MM.1S (cell line): Measurements from ENCODE around the gene ATP6V1G2.
A peak's percentile ranks its signal among the peaks of the same experiment; 100 is the strongest.

Experiments
- CTCF ChIP-seq: fragments of 300-600 bp; sonication (generic); IDR thresholded peaks from 2 replicates; pipeline ENCODE4 v1.5.1; 2016; ENCODE audit warnings: antibody characterized with exemption, low read length, mixed read lengths
- EZH2phosphoT487 ChIP-seq: fragments of 300-600 bp; sonication (generic); IDR thresholded peaks from 2 replicates; pipeline ENCODE4 v1.6.1; 2018; ENCODE audit warnings: antibody characterized with exemption, low read length

GRCh38 chr6:31585491-31585890, 39.1 kb upstream of the ATP6V1G2 start:
- TF ChIP-seq CTCF: peak; percentile 65
- TF ChIP-seq EZH2phosphoT487: no peak
